Peyer's patch (tissue), 4 donors: ENCODE results near the gene PDCD6IP.

ENCODE experiments used
- POLR2A ChIP-seq, 2 donors: fragments of 450-650 bp; IDR thresholded peaks; one replicate each; pipeline ENCODE4 v1.5.1; 2017; ENCODE audit warnings: antibody characterized with exemption in 2 of 2, mild to moderate bottlenecking in 2 of 2, moderate library complexity in 2 of 2
- TF ChIP-seq, protein P1 (sequence below), 6 experiments: fragments of 450-650 bp in 4 of 6; fragments of 200-600 bp in 2 of 6; sonication (generic) in 1 of 6; IDR thresholded peaks; one replicate each; pipeline ENCODE4 v1.5.1; 2017 to 2019; ENCODE audit warnings: antibody characterized with exemption in 6 of 6, mild to moderate bottlenecking in 3 of 6, moderate library complexity in 1 of 6

DNA sequence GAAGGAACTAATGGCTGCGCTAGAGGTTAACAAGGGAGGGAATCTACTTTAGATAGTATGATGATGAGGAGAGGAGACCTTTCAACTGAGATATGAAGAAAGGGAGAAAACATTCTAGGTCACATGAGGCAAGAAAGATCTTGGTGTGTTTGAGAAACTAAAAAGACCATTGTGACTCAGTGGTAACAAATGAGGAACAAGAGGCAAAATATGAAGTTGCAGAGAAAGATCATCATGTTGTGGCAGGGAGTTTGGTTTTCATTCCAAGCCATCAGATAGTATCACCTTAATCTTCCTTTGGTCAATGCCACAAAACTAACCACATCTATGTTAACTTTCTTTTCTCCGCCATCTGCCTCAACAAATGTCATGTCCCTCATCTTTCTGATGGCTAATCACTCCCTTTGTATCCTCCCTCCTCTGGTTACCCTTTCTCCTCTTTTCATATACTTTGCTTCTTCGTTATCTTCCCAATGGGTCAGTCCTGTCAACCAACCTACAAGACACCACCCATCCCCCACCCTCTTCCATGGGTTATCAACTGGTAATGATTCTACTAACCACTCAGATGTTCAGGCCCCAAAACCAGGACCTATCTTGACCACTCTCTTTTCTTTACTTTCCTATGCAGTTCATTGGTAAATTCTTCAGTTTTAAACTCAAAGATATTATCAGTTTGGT, 2.4 kb upstream of the PDCD6IP start:
- TF ChIP-seq POLR2A (IDR thresholded peaks at IDR 0.05) = no peak
- TF ChIP-seq, protein P1, sequence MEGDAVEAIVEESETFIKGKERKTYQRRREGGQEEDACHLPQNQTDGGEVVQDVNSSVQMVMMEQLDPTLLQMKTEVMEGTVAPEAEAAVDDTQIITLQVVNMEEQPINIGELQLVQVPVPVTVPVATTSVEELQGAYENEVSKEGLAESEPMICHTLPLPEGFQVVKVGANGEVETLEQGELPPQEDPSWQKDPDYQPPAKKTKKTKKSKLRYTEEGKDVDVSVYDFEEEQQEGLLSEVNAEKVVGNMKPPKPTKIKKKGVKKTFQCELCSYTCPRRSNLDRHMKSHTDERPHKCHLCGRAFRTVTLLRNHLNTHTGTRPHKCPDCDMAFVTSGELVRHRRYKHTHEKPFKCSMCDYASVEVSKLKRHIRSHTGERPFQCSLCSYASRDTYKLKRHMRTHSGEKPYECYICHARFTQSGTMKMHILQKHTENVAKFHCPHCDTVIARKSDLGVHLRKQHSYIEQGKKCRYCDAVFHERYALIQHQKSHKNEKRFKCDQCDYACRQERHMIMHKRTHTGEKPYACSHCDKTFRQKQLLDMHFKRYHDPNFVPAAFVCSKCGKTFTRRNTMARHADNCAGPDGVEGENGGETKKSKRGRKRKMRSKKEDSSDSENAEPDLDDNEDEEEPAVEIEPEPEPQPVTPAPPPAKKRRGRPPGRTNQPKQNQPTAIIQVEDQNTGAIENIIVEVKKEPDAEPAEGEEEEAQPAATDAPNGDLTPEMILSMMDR (IDR thresholded peaks at IDR 0.05) = no peak
